OCI-LY7 (cell line): Measurements from ENCODE around the gene PTPRM.

Experiments
- EZH2phosphoT487 ChIP-seq: fragments of 200-600 bp; sonication (generic); IDR thresholded peaks from 2 replicates; pipeline ENCODE4 v1.6.1; 2018; ENCODE audit warnings: low read depth, borderline replicate concordance, mild to moderate bottlenecking, mixed run types, antibody characterized with exemption, low read length, moderate library complexity, mixed read lengths
- TF ChIP-seq, protein P1 (sequence below): fragments of 200-600 bp; sonication (generic); conservative IDR thresholded peaks from 2 replicates; pipeline ENCODE4 v1.5.1; 2014; ENCODE audit warnings: mild to moderate bottlenecking, antibody characterized with exemption, low read length, moderate library complexity, mixed read lengths

DNA sequence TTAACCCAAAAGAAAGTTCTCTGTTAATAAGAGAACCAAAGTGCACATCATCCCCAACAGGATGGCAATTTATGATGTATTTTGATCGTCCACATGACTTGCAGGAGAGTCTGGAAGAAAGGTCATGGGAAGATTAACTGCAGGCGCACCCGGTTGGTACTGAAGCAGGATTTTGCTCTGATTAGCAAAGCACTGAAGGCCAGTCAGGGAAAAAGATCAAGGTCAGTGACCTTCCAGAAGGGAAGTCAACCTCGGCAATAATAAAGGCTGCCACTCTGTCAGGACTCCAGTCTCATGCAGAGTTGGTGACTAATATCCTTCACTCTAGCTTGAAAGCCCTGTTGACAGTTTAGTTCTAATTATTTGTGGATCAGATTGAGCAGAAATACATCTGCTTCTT lies 609.4 kb downstream of the PTPRM start:
- TF ChIP-seq, protein P1, sequence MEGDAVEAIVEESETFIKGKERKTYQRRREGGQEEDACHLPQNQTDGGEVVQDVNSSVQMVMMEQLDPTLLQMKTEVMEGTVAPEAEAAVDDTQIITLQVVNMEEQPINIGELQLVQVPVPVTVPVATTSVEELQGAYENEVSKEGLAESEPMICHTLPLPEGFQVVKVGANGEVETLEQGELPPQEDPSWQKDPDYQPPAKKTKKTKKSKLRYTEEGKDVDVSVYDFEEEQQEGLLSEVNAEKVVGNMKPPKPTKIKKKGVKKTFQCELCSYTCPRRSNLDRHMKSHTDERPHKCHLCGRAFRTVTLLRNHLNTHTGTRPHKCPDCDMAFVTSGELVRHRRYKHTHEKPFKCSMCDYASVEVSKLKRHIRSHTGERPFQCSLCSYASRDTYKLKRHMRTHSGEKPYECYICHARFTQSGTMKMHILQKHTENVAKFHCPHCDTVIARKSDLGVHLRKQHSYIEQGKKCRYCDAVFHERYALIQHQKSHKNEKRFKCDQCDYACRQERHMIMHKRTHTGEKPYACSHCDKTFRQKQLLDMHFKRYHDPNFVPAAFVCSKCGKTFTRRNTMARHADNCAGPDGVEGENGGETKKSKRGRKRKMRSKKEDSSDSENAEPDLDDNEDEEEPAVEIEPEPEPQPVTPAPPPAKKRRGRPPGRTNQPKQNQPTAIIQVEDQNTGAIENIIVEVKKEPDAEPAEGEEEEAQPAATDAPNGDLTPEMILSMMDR, result no peak
- no peak for TF ChIP-seq EZH2phosphoT487
